SH-SY5Y (cell line): Measurements from ENCODE around the gene EIF2B4.

ENCODE experiments used
- GATA2 ChIP-seq: IDR thresholded peaks from 2 replicates; pipeline ENCODE4 v1.6.1; 2011; ENCODE audit warnings: mild to moderate bottlenecking, low read depth, low read length
- GATA3 ChIP-seq: IDR thresholded peaks from 2 replicates; pipeline ENCODE4 v1.6.1; 2011; ENCODE audit warnings: low read depth, mild to moderate bottlenecking, low read length, moderate library complexity

DNA sequence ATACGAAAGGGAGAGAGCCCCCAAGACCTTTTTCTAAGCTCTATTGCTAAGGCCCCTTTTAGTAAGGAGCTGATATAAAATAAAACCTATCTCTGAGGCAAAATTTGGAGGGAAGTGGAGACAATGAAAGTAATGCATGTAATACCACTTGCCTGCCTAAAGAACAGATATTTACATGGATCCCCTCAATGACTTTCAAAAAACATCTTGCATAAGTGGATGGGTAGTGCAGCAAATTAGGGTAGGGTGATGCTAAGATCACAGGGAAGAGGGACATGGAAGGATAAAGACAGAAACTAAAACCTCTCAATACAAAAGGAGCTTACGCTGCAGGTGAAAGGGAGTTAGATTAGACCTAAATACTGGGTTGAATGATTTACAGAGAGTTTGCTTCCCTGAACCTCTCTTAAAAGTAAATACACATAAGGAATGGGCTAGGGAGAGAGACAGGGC, 9.3 kb upstream of the EIF2B4 start:
- TF ChIP-seq GATA3 (no peak), GATA2 (no peak)
